Psoas muscle (tissue), 8 donors: Measurements from ENCODE around the gene MPND. TPM values are rescaled to one million over a fixed set of nuclear protein-coding genes. Genes with fewer than 3 reads are reported as not detected.

Experiments
- ATAC-seq, 4 donors: fragments of 200-7000 bp; cut with Tn5 transposase; one replicate each; pipeline ENCODE4 v1.9.1; 2020; ENCODE audit warnings: moderate library complexity in 3 of 4, mild to moderate bottlenecking in 2 of 4
- DNase-seq, 2 donors: peaks; one replicate each; pipeline ENCODE4 v3.0.0-alpha.2; 2020
- H3K27ac ChIP-seq: fragments of 200-600 bp; one replicate; pipeline ENCODE4 v1.8.0; 2022
- H3K27me3 ChIP-seq, 3 donors: fragments of 200-600 bp in 1 of 3; one replicate each; pipeline versions ENCODE4 v1.6.1 to v1.8.0; 2013 to 2022; ENCODE audit warnings: low read length in 2 of 3, mild to moderate bottlenecking in 2 of 3, moderate library complexity in 1 of 3; ENCODE audit not compliant: insufficient read depth in 3 of 3
- H3K36me3 ChIP-seq, 2 donors: fragments of 200-600 bp in 1 of 2; one replicate each; pipeline versions ENCODE4 v1.6.1 to v1.8.0; 2013 to 2022; ENCODE audit warnings: low read depth in 1 of 2, mild to moderate bottlenecking in 1 of 2, moderate library complexity in 1 of 2; ENCODE audit not compliant: insufficient read depth in 1 of 2
- H3K4me1 ChIP-seq: fragments of 200-600 bp; one replicate; pipeline ENCODE4 v1.8.0; 2022
- H3K4me3 ChIP-seq: fragments of 200-600 bp; one replicate; pipeline ENCODE4 v1.8.0; 2022; ENCODE audit warnings: mild to moderate bottlenecking
- H3K9me3 ChIP-seq: fragments of 200-600 bp; one replicate; pipeline ENCODE4 v1.8.0; 2022
- WGBS, 3 donors: extraction: QIAGEN DNeasy Blood & Tissue Kit; methylation state at CpG; one replicate each; pipeline versions ENCODE4 v1.1.6 to v1.1.7; 2013; 5-methylcytosine and 5-hydroxymethylcytosine counted together
- intact Hi-C, 2 donors: fragments of 100-400 bp; cut with DNase I; formaldehyde crosslinking; loops; one replicate each; pipeline versions ENCODE4 v1.11.0 to v1.14.2; 2022
- polyA plus RNA-seq, 3 donors: library from polyadenylated mRNA; stranded (reverse); fragments of 200-250 nt; gene quantifications; one replicate each; pipeline ENCODE4 v1.2.3, GENCODE V29; 2013
- total RNA-seq, 4 donors: library from RNA; stranded (reverse); fragmentation: NEBNext Ultra II Directional in 2 of 4; extraction: Animal tissue kit (Norgen Biotek cat#: 25700) in 2 of 4; gene quantifications; one replicate each; pipeline versions ENCODE4 v1.2.1 to v1.2.4, GENCODE V29; 2021 to 2023
- TF ChIP-seq, protein P1 (sequence below): fragments of 200-600 bp; IDR thresholded peaks from one replicate; pipeline ENCODE4 v1.8.0; 2022; ENCODE audit warnings: antibody characterized with exemption
- donor health status: healthy with polysubstance abuse.
- donor health status: DM: no; HTN: no; CAD: no; lungs with moderate emphysema.
- donor health status: Bipolar disorder and iron deficiency.
- donor health status: healthy.
- donor health status: DM: yes; HTN: yes; CAD: no.
- donor health status: DM: no; HTN: no; CAD: no.
- donor health status: DM: no; HTN: no; CAD: no.
- donor health status: DM: yes; HTN: yes; CAD: no.

The MPND gene
- total and polyA plus RNA-seq, 7 donors = 7.4 to 16.4 (median 10.3) TPM

DNA sequence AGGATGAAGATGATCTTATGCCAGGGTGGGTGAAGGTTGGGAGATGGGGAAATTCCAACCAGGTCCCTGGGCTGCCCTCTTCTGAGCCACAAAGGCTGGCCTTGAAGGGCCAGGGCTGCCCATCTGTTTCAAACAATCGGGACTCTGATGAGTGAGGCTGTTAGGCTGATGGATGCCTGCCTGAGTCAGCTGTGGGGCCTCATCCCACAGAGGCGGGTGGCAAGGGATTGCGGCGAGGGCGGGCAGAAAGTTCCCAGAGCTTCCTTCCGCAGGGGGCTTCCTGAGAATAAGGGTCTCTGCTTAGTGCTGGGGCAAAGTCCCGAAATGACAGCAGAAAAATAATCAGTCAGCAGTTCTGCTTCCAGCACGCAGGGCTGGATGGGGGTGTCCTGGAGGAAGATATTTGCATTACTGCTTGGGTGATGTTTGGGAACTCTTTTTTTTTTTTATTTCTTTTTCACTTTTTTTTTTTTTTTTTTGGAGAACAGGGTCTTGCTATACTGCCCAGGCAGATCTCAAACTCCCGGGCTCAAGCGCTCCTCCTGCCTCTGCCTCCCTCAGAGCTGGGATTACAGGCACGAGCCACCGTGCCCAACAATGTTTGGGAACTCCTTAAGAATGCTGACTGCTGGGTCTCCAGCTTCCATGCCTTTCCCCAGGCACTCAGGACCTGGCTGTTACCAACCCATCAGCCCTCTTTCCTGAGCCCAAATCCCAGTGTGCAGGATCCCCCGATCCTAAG is 42.9 kb downstream of the MPND start:
- Histone ChIP-seq H3K4me3 (no peak overlapping the region), H3K4me1 (peaks cover 53% of the 10 kb centered on the region), H3K27me3 (no peaks in the 10 kb centered on the region), H3K36me3 (peaks cover 0 to 27% of the 10 kb centered on the region in 2 donors), H3K27ac (no peak overlapping the region), H3K9me3 (no peaks in the 10 kb centered on the region)
- 73 to 86% (median 76%) methylated on average over 13 of the region's 13 CpGs for WGBS, 3 donors
- intact Hi-C loops = no loop called here
- DNase-seq (peak; percentile 15 to 44), ATAC-seq (no peak)
- TF ChIP-seq, protein P1, sequence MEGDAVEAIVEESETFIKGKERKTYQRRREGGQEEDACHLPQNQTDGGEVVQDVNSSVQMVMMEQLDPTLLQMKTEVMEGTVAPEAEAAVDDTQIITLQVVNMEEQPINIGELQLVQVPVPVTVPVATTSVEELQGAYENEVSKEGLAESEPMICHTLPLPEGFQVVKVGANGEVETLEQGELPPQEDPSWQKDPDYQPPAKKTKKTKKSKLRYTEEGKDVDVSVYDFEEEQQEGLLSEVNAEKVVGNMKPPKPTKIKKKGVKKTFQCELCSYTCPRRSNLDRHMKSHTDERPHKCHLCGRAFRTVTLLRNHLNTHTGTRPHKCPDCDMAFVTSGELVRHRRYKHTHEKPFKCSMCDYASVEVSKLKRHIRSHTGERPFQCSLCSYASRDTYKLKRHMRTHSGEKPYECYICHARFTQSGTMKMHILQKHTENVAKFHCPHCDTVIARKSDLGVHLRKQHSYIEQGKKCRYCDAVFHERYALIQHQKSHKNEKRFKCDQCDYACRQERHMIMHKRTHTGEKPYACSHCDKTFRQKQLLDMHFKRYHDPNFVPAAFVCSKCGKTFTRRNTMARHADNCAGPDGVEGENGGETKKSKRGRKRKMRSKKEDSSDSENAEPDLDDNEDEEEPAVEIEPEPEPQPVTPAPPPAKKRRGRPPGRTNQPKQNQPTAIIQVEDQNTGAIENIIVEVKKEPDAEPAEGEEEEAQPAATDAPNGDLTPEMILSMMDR = no peak

DNA sequence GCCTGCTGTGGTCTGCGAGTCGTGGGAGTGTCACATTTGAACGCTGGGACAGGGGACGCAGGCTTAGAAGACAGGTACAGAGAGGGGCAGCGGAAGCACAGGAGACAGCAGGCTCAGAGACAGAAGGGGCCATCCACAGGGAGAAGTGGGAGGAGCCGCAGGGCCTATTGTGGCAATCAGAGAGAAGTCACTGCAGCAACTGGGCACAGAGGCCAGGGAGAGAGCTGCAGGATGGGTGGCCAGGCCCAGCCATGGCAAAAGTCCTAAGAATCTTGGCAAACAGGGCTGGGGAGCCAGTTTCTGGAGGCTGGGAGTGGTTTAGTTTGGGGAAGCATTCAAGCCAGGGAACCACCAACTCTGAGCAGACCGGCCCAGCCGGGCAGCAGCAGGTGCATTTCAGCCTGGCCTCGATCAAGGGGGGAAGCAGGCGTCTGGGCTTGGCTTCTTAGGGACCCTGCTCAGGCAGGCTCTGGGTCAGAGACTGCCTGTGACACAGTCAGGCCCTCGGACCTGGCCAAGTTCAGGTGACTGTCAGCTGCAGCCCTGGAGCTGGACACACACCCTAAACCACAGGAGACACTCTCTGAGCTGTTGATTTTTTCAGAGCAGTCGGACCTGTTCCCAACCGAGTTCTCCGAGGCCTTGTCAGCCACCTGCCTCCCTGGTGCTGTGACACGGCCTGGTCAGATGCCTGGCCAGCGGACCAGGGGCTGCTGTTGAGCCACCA is 45.1 kb downstream of the MPND start:
- intact Hi-C loops = no loop called here
- DNase-seq = peak; percentile 61 to 77
- TF ChIP-seq, protein P1 = no peak
- H3K4me1 ChIP-seq = peaks cover 67% of the 10 kb centered on the region
- peak overlapping the region; percentile 93 for H3K27ac ChIP-seq
- H3K4me3 ChIP-seq = peak overlapping the region; percentile 35
- peak; percentile 61 to 85 (median 74) for ATAC-seq
- no peaks in the 10 kb centered on the region for H3K9me3 ChIP-seq
- WGBS, 3 donors = 28 to 33% (median 33%) methylated on average over 16 of the region's 16 CpGs
- peaks cover 0 to 23% of the 10 kb centered on the region in 2 donors for H3K36me3 ChIP-seq
- H3K27me3 ChIP-seq = no peaks in the 10 kb centered on the region

DNA sequence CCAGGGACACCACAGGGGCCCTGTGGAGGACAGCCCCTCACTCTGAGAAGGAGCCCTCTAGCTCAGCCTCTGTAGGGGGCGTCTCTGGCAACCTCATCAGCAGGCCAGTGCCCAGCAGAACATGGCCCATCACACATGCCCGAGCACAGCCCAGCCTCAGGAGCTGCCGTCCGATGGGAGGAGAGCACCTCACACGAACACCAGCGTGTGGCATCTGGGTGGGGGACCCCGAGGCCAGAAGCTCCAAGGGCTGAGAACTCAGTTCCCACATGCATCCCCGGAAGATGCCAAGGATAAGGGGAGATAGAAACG is 45.7 kb downstream of the MPND start:
- TF ChIP-seq, protein P1 = no peak
- Histone ChIP-seq H3K9me3 (no peaks in the 10 kb centered on the region), H3K27me3 (no peaks in the 10 kb centered on the region), H3K27ac (peak overlapping the region; percentile 93), H3K4me1 (peaks cover 72% of the 10 kb centered on the region), H3K36me3 (peaks cover 0 to 18% of the 10 kb centered on the region in 2 donors), H3K4me3 (peak overlapping the region; percentile 35)
- ATAC-seq (no peak), DNase-seq (no peak)
- intact Hi-C loops = no loop called here
- WGBS, 3 donors = 43 to 56% (median 51%) methylated on average over 9 of the region's 9 CpGs

DNA sequence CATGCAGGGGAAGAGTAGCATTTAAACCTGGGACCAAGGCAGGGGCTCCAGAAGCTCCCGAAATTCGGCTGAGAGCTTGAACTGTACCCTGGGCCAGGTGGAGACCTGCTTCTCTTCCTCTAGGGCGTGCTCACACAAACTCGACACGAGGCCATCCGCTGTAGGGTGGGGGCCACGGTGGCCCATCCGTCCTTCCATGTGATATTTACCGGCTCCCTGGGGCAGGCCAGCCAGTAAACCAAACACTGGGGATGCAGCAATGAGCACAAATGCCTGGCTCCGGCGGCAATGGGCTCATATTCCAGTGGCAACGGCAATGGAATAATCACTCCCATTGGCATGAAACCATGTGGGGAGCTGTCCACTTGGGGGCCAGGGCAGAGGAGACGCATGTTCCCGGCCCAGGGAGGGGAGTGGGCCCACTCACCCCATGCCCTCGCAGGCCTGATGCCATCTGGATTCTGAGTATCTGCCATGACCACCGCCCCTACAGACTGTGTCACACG is 46.2 kb downstream of the MPND start:
- peaks cover 78% of the 10 kb centered on the region for H3K4me1 ChIP-seq

More for the DNA sequence above, 46.2 kb downstream of the MPND start:
- WGBS, 3 donors = 22 to 28% (median 27%) methylated on average over 17 of the region's 17 CpGs
- Histone ChIP-seq H3K4me3 (peak overlapping the region; percentile 35), H3K9me3 (no peaks in the 10 kb centered on the region), H3K36me3 (peaks cover 0 to 12% of the 10 kb centered on the region in 2 donors), H3K27ac (peak overlapping the region; percentile 93), H3K27me3 (no peaks in the 10 kb centered on the region)
- peak; percentile 33 to 69 for DNase-seq
- TF ChIP-seq, protein P1 = no peak
- intact Hi-C loops = no loop called here
- peak; percentile 4 to 42 (median 16) for ATAC-seq
